ENCODE data around the gene IPPK. TPM values are rescaled to one million over a fixed set of nuclear protein-coding genes. Genes with fewer than 3 reads are reported as not detected.

The IPPK gene
- total and polyA plus RNA-seq, 2 experiments from 2014 or later = 6.4 to 7.0 TPM

GRCh38 chr9:92608241-92608908 lies 61.6 kb downstream of the IPPK start:
- H3K4me3 ChIP-seq = no peak overlapping the region
- DNase-seq (ENCODE audit: low read depth in 1 of 2, low spot score in 1 of 2) = no peak
- no peak for TF ChIP-seq CTCF (IDR thresholded peaks at IDR 0.05; ENCODE audit: low read depth, low read length)
- H3K27ac ChIP-seq = peak overlapping the region; percentile 60
- H3K36me3 ChIP-seq = no peaks in the 10 kb centered on the region
- H3K9me3 ChIP-seq (ENCODE audit: low read depth) = no peaks in the 10 kb centered on the region
- H3K27me3 ChIP-seq = no peaks in the 10 kb centered on the region
- no peaks in the 10 kb centered on the region for H3K4me1 ChIP-seq (ENCODE audit: low read depth)

GRCh38 chr9:92607773-92608172 lies 62.2 kb downstream of the IPPK start:
- Histone ChIP-seq H3K9me3 (ENCODE audit: low read depth) (no peaks in the 10 kb centered on the region), H3K4me1 (ENCODE audit: low read depth) (no peaks in the 10 kb centered on the region), H3K27me3 (no peaks in the 10 kb centered on the region), H3K36me3 (no peaks in the 10 kb centered on the region), H3K4me3 (no peak overlapping the region), H3K27ac (no peak overlapping the region)
- TF ChIP-seq CTCF (IDR thresholded peaks at IDR 0.05; ENCODE audit: low read depth, low read length) = no peak
- DNase-seq (ENCODE audit: low read depth in 1 of 2, low spot score in 1 of 2) = peak; percentile 4 to 64

- no peaks in the 10 kb centered on the region for H3K36me3 ChIP-seq
- no peak overlapping the region for H3K27ac ChIP-seq
- peak in 1 of 2 donors; percentile 65 for DNase-seq (ENCODE audit: low read depth in 1 of 2, low spot score in 1 of 2)
- no peaks in the 10 kb centered on the region for H3K9me3 ChIP-seq (ENCODE audit: low read depth)
- H3K27me3 ChIP-seq = no peaks in the 10 kb centered on the region
- TF ChIP-seq CTCF (IDR thresholded peaks at IDR 0.05; ENCODE audit: low read depth, low read length) = no peak
- H3K4me3 ChIP-seq = no peak overlapping the region
- H3K4me1 ChIP-seq (ENCODE audit: low read depth) = no peaks in the 10 kb centered on the region
Measured at GRCh38 chr9:92607088-92607487, 62.8 kb downstream of the IPPK start.

- no peaks in the 10 kb centered on the region for H3K27me3 ChIP-seq
- no peak overlapping the region for H3K4me3 ChIP-seq
- TF ChIP-seq CTCF (IDR thresholded peaks at IDR 0.05; ENCODE audit: low read depth, low read length) = no peak
- no peak overlapping the region for H3K27ac ChIP-seq
- H3K36me3 ChIP-seq = no peaks in the 10 kb centered on the region
- DNase-seq (ENCODE audit: low read depth in 1 of 2, low spot score in 1 of 2) = no peak
- no peaks in the 10 kb centered on the region for H3K4me1 ChIP-seq (ENCODE audit: low read depth)
- H3K9me3 ChIP-seq (ENCODE audit: low read depth) = no peaks in the 10 kb centered on the region
Measured at GRCh38 chr9:92605224-92605623, 64.7 kb downstream of the IPPK start.

- no peak for TF ChIP-seq CTCF (IDR thresholded peaks at IDR 0.05; ENCODE audit: low read depth, low read length)
- Histone ChIP-seq H3K4me1 (ENCODE audit: low read depth) (no peaks in the 10 kb centered on the region), H3K9me3 (ENCODE audit: low read depth) (no peaks in the 10 kb centered on the region), H3K27me3 (no peaks in the 10 kb centered on the region), H3K4me3 (no peak overlapping the region), H3K36me3 (no peaks in the 10 kb centered on the region), H3K27ac (no peak overlapping the region)
- no peak for DNase-seq (ENCODE audit: low read depth in 1 of 2, low spot score in 1 of 2)
Measured at GRCh38 chr9:92603990-92604389, 65.9 kb downstream of the IPPK start.

Measured in cardiac muscle cell (in vitro differentiated cells and primary cell).